GM19328 (cell line): Measurements from ENCODE around the gene POLD2.

Source experiments
- ATAC-seq: cut with Tn5 transposase; IDR thresholded peaks from one replicate; pipeline ENCODE4 v1.9.1; 2021; ENCODE audit warnings: mild to moderate bottlenecking, moderate library complexity; ENCODE audit not compliant: unreplicated experiment

Gene POLD2

DNA sequence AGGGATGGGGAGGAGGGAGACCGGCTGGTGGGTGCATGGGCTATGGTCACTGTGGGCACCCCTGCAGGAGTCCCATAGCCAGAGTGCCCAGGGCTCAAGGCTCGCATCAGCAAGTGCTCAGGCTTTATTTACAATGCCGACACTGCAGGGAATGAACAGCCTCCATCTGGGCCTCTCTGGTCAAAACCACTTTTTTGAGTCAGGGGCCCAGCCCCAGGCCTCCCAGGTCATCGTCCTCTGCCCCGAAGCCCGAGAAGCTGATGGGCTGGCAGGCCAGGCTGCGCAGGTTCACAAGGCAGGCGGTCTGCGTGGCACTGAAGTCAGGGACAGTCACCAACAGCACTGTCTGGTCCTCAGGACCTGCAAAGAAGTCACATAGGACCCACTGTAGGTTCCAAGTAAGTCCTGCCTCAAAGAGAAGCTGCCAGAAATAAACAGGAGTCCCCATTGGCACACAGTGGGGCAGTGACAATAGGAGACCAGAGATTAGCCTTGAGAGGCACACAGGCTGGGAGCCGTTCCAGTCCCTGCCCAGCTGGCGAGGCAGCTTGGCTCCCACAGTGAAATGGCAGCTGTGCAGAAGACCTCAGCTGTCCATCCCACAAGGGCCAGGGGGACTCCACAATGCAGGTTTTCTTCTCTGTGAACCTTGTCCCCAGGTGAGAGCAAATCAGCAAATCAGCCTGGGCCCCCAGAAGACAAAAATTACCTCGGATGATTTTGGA, 8.6 kb downstream of the POLD2 start:
- no peak for ATAC-seq

GRCh38 chr7:44113764-44114354, 9.5 kb downstream of the POLD2 start:
- no peak for ATAC-seq

DNA sequence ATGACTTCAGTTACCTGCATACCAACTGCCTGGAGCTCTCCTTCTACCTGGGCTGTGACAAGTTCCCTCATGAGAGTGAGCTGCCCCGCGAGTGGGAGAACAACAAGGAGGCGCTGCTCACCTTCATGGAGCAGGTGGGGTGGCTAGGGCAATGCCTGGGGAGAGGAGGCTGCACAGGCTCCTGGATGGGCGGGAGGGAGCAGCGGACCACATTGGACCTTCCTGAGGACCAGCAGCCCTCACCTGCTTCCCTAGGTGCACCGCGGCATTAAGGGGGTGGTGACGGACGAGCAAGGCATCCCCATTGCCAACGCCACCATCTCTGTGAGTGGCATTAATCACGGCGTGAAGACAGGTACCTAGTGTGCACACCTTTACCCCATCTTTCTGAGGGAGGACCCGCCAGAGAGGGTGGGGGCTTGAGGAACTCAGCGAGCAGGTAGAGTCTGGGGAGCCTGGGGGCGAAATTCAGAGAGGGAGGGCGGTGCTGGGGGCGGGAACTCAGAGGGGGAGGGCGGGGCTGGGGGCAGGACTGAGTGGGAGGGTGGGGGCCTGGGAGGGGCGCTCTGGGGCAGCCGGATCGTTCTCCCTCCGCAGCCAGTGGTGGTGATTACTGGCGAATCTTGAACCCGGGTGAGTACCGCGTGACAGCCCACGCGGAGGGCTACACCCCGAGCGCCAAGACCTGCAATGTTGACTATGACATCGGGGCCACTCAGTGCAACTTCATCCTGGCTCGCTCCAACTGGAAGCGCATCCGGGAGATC, 10.2 kb downstream of the POLD2 start:
- ATAC-seq = no peak

DNA sequence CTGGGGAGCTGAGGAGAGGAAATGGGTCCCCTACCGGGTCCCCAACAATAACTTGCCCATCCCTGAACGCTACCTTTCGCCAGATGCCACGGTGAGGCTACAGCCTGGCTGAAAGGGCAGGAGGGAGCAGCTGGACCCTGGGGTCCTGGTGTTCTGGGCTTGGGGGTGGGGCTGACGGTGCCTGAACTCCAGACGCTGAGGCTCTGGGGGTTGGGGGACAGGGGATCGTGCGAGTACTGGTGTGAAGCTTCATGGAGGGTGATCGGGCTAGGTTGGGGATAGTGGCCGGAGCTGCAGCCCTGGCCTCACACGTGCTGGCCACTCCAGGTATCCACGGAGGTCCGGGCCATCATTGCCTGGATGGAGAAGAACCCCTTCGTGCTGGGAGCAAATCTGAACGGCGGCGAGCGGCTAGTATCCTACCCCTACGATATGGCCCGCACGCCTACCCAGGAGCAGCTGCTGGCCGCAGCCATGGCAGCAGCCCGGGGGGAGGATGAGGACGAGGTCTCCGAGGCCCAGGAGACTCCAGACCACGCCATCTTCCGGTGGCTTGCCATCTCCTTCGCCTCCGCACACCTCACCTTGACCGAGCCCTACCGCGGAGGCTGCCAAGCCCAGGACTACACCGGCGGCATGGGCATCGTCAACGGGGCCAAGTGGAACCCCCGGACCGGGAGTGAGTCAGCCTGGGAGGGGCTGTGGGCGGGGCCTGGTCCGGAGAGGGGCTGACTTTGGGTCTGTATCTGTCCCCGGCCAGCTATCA, 10.9 kb downstream of the POLD2 start:
- ATAC-seq = no peak

DNA sequence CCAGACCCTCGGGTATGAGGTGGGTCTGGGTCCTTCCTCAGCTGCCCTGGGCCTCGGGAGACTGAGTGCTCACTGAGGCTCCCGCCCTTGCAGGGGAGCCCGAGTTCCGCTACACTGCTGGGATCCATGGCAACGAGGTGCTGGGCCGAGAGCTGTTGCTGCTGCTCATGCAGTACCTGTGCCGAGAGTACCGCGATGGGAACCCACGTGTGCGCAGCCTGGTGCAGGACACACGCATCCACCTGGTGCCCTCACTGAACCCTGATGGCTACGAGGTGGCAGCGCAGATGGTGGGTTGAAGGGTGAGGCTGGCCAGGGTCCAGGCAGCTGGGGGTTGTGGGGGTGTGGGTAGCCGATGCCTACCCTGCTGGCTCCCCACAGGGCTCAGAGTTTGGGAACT, 11.6 kb downstream of the POLD2 start:
- ATAC-seq = no peak

- ATAC-seq = no peak
Observed at GRCh38 chr7:44110719-44111635, 12.4 kb downstream of the POLD2 start.

GRCh38 chr7:44109991-44110390, 13.4 kb downstream of the POLD2 start:
- no peak for ATAC-seq

GRCh38 chr7:44108768-44109750, 14.3 kb downstream of the POLD2 start:
- no peak for ATAC-seq

DNA sequence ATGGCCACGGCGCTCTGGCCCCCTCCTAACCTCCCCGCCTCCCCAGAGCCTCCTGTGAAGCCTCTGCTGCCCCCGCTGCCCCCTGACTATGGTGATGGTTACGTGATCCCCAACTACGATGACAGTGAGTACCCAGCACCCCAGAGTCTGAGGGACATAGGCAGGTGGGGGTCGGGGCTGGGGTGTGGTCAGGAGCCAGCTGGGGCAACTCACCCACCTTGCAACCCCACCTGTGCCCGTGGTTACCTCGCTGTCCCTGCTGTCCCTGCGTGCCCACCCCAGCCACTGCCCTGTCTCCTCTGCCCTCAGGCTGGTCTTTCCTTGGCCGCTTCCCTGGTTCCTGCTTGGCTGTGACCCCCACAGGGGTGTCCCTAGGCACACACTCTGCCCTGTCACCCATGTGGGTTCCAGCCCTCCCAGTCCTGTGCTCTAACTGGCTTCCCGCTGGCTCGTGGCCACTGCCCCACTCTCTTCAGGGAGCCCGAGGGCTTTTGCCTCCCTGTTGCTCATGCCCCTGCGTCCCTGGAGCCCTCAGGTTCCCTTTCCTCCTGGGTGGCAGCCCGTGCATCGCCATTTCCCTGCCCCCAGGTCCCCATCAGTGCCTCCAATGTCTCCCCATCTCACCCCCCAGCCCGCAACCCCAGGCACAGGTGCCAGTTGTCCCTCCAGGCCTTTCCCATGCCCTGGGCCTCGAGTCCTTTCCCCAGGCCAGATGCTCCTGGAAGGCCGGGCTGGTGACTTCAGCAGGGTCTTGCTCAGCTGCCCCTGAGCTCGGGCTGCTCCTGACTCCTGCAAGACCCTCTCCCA, 15.2 kb downstream of the POLD2 start:
- no peak for ATAC-seq

DNA sequence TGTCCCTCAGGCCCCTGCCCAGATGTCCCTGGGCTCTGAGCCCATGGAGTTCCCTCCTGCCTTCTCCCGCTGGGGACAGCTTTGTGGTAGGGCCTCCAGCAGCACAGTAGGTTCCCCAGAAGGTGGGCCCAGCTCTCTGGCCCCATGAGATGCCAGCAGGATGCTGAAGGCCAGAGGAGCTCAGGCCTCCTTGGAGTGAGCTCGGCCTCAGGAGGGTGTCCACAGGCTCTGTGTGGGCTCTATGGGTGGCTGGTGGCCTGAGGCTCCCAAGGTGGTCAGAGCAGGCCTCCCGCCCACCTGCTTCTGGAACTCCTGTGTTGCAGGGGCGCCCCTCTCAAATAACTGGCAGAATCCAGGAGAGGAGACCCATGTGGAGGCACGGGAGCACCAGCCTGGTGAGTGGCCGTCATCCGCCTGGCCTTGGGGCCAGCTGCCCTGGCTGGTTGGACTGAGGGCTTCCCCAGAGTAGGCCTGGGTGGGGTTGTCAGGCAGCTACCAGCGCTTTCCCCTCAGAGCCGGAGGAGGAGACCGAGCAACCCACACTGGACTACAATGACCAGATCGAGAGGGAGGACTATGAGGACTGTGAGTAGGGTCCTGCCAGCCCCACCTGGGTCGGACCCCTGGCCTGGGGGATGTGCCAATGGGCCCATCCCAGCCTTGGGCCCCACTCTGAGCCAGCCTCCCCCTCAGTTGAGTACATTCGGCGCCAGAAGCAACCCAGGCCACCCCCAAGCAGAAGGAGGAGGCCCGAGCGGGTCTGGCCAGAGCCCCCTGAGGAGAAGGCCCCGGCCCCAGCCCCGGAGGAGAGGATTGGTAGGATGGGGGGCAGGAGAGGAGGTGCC, 16.0 kb downstream of the POLD2 start:
- ATAC-seq = no peak

- ATAC-seq = no peak
Observed at GRCh38 chr7:44106311-44107065, 16.9 kb downstream of the POLD2 start.

- no peak for ATAC-seq
Observed at GRCh38 chr7:44105832-44106231, 17.5 kb downstream of the POLD2 start.

DNA sequence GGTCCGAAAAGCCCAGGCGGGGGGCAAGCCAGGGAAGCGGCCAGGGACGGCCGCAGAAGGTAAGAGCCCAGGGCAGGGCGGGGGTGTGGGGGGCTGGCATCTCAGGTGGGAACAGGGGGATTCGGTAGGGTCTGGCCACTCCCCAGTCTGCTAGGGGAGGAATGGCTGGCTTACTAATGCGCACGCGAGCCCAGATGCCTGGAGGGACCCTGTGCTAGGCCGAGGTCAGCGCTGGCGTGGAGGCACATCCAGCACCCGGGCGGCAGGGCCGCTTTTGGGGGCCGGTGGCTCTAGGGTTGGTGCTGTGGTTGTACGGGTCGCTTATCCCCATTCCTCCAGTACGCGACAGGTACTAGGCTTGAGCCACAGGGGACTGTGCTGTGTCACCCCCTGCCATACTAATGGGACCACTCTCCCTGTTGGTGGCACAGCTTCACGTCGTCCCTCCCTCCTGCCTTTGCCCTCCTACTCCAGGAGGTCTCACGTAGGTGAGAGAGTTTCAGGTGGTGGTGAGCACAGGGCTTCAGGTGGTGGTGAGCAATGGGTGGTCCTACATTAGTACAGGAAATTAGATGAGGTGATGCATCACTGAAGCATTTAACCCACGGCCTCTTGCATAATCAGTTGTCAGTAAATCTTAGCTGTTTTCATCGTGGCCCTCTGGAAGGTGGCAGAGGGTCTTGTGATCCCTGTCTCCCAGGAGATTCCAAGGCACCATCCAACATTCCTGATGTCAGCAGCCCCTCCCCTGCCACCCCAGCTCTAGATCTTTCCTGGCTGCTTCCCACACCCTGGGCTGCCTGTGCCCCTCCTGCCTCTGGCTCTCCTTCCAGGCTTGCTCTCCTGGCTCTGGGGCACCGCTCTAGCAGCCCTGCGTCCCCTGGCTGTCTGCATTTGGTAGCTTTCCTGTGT, 18.2 kb downstream of the POLD2 start:
- no peak for ATAC-seq

- ATAC-seq = no peak
Observed at GRCh38 chr7:44103923-44104859, 19.2 kb downstream of the POLD2 start, which contains the start of gene AEBP1. Gene AEBP1, plus strand, starts transcription at chr7:44104345. Its CDS starts 321 bp downstream, at chr7:44104666.
